Measurements from ENCODE around the gene CACNA1F. TPM values are rescaled to one million over a fixed set of nuclear protein-coding genes. Genes with fewer than 3 reads are reported as not detected.

Gene CACNA1F
- total and polyA plus RNA-seq, 12 donors: 0.03 to 0.42 (median 0.11) TPM; not detected in 4

DNA sequence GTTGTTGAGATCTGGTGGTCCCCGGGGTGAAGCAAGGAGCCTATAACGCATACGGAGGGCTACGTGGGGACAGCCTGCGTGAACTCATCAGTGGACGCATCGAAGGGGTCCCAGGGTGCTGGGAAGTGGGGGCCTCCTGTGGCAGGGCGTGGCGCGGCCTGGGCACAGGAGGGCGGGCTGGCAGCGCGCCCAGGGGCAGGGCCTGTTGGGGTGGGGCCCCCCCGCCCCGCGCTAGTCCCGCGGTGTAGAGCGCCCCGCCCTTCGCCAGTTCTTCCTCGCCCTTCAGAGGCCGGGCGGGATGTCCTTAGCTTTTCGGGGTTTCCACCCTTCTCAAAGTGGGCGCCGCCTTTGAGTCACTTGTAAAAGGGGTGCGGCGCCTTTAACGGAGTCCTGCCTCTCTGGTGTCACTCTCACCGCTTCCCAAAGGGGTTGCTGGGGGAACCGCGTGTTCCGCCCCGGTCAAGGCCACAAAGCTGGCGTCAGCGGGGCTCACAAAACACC is 60.8 kb downstream of the CACNA1F start:
- WGBS, 2 donors: 0% methylated on average over 23 to 37 of the region's 37 CpGs
- intact Hi-C loops (cut with DNase I): no loop called here

DNA sequence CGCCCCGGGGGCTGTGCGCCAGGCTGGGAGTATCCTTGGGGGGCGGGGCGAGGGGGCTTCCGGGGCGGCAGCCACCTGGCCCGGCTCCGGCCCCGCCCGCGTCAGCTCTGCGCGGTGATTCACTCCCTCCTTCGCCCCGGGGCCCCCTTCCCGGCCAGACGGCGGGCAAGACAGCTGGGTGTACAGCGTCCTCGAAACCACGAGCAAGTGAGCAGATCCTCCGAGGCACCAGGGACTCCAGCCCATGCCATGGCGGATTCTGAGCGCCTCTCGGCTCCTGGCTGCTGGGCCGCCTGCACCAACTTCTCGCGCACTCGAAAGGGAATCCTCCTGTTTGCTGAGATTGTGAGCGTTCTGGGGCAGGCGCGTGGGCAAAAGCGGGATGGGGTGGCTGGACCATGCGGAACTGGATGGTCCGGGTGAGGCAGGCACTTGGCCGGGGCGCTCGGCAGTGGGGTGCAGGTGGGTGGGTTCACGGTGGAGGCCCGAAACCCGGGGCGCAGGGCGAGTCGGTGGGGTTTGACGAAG is 61.3 kb downstream of the CACNA1F start, which contains the start of gene PLP2:
PLP2 (plus strand) TSS at position 147 of the 528 bp plus-strand sequence; CDS start at position 250, 103 bp downstream.
- Histone ChIP-seq H3K27me3 (no peaks in the 10 kb centered on the region), H3K4me1 (peaks cover 0 to 32% (median 11%) of the 10 kb centered on the region in 9 donors), H3K27ac (peak within 1 kb of the TSS; percentile 75 to 95 (median 88)), H3K36me3 (peaks cover 0 to 32% (median 0%) of the 10 kb centered on the region in 9 donors), H3K9me3 (peaks cover 0 to 5% (median 0%) of the 10 kb centered on the region in 11 donors), H3K4me3 (peak within 1 kb of the TSS; percentile 50 to 71 (median 62))
- 0 to 1% methylated on average over 33 to 46 of the region's 46 CpGs for WGBS, 2 donors
- ATAC-seq: peak in 7 of 8 donors; percentile 20 to 53 (median 41)
- TF ChIP-seq, protein P1, sequence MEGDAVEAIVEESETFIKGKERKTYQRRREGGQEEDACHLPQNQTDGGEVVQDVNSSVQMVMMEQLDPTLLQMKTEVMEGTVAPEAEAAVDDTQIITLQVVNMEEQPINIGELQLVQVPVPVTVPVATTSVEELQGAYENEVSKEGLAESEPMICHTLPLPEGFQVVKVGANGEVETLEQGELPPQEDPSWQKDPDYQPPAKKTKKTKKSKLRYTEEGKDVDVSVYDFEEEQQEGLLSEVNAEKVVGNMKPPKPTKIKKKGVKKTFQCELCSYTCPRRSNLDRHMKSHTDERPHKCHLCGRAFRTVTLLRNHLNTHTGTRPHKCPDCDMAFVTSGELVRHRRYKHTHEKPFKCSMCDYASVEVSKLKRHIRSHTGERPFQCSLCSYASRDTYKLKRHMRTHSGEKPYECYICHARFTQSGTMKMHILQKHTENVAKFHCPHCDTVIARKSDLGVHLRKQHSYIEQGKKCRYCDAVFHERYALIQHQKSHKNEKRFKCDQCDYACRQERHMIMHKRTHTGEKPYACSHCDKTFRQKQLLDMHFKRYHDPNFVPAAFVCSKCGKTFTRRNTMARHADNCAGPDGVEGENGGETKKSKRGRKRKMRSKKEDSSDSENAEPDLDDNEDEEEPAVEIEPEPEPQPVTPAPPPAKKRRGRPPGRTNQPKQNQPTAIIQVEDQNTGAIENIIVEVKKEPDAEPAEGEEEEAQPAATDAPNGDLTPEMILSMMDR (IDR thresholded peaks at IDR 0.05): no peak
- intact Hi-C loops (cut with DNase I): no loop called here
- peak in 1 of 2 donors; percentile 50 for DNase-seq

More for the DNA sequence above, 60.8 kb downstream of the CACNA1F start:
- Histone ChIP-seq H3K27ac (peak overlapping the region; percentile 75 to 95 (median 88)), H3K36me3 (peaks cover 0 to 32% (median 0%) of the 10 kb centered on the region in 9 donors), H3K27me3 (no peaks in the 10 kb centered on the region), H3K9me3 (peaks cover 0 to 5% (median 0%) of the 10 kb centered on the region in 11 donors), H3K4me1 (peaks cover 0 to 36% (median 9%) of the 10 kb centered on the region in 9 donors), H3K4me3 (peak overlapping the region; percentile 50 to 71 (median 62))
- ATAC-seq: peak; percentile 71 to 82 (median 76)
- TF ChIP-seq, protein P1 (IDR thresholded peaks at IDR 0.05): no peak
- DNase-seq: peak; percentile 39 to 71

DNA sequence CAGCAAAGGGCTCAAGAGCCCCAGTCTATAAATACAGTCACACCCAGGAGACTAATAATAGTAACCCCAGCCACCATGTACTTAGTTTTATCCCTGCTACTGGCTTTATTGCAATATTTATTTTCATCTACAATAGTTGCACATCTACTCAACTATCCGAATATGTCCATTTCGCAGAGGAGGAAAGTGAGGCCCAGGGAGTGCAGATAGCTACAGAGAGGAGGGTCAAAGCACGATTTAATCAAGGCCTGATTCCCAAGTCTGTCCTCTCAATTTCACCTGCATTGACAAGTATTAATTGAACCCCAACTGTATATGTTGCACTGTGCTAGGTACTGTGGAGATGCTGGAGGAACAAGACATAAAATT is 65.4 kb downstream of the CACNA1F start:
- WGBS, 2 donors: 58 to 60% methylated on average over 3 of the region's 3 CpGs
- intact Hi-C loops (cut with DNase I): loop anchor here in 1 of 10 donors (5.0 kb wide), 1 partner anchor 45 kb away; the partner anchor contains the start of gene GPKOW
- H3K36me3 ChIP-seq: no peaks in the 10 kb centered on the region
- TF ChIP-seq, protein P1 (IDR thresholded peaks at IDR 0.05): no peak
- peaks cover 0 to 31% (median 11%) of the 10 kb centered on the region in 9 donors for H3K4me1 ChIP-seq
- H3K27me3 ChIP-seq: no peaks in the 10 kb centered on the region
- H3K4me3 ChIP-seq: peak overlapping the region; percentile 21 to 56 (median 49)
- ATAC-seq: peak in 1 of 8 donors; percentile 11
- peaks cover 0 to 5% (median 0%) of the 10 kb centered on the region in 11 donors for H3K9me3 ChIP-seq
- H3K27ac ChIP-seq: peak overlapping the region; percentile 84 to 96 (median 94)
- no peak for DNase-seq

DNA sequence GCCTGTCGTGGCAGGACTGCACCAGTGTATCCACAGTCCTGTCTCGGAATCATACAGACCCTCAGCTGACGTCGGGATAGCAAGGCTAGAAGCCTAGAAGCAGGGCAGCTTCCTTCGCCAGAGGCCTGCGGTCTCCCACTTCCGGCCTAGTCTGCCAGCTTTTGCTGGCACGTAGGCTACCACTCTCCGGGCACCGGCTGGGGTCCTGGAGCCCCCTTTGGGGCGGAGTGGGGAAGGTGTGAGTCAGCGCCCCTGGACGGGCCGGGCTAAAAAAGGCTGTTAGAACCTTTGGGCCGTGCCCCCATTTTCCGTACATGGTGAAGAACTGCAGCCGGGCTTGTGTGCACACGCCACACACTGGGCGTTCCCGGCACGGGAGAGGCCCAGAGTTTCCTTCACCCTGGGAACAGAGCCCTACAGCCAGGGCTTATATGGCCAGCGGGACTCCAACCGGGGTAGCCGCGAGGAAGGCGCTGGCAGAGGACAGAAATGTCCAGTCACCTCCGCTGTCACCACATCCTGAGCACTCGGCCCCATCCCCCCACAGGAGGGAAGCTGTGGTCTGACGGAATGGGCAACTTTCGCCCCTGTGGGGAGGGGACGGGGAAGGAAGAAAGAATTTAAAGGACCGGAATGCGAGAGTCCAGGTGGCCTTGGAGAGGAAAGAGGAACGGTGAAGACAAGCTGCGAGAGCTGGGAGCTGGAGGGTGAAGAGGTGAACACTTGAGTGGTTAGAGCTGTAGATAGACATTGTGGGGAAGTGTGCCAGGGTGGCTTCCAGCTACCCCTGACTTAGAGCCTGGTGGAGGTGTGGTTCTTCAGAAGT is 66.0 kb downstream of the CACNA1F start:
- TF ChIP-seq, protein P1 (IDR thresholded peaks at IDR 0.05): no peak
- no peaks in the 10 kb centered on the region for H3K27me3 ChIP-seq
- intact Hi-C loops (cut with DNase I): loop anchor here in 1 of 10 donors (5.0 kb wide), 1 partner anchor 45 kb away; the partner anchor contains the start of gene GPKOW
- peak overlapping the region; percentile 84 to 96 (median 94) for H3K27ac ChIP-seq
- H3K4me1 ChIP-seq: peaks cover 0 to 29% (median 11%) of the 10 kb centered on the region in 9 donors
- H3K4me3 ChIP-seq: peak overlapping the region; percentile 21 to 56 (median 49)
- ATAC-seq (peak; percentile 48 to 81 (median 74)), DNase-seq (peak; percentile 72 to 74)
- 2 to 3% methylated on average over 34 to 35 of the region's 35 CpGs for WGBS, 2 donors
- H3K36me3 ChIP-seq: no peaks in the 10 kb centered on the region
- H3K9me3 ChIP-seq: peaks cover 0 to 5% (median 0%) of the 10 kb centered on the region in 11 donors

Data from heart right ventricle (tissue), 16 donors.